IMR-90 (cell line): Measurements from ENCODE around the gene KLHDC1. TPM values are rescaled to one million over a fixed set of nuclear protein-coding genes. Genes with fewer than 3 reads are reported as not detected.

Experiments
- ATAC-seq: fragments of 200-7000 bp; cut with Tn5 transposase; 2 replicates; pipeline ENCODE4 v1.9.1; 2020; ENCODE audit warnings: low read depth, mild to moderate bottlenecking, moderate library complexity
- BruUV-seq: library from RNA; stranded (reverse); fragments of 400-500 nt; replicated peaks from 2 replicates; lab custom pipeline; 2021; lab: Mats Ljungman, UMichigan
- CTCF ChIA-PET: fragments of 300-600 bp; formaldehyde crosslinking; extraction: SDS; loops from one replicate; lab custom pipeline; 2021; ENCODE audit warnings: antibody characterized with exemption; lab: Yijun Ruan, JAX
- POLR2A ChIA-PET: fragments of 300-600 bp; sonication (Branson Sonifier 250); formaldehyde crosslinking; loops from one replicate; lab custom pipeline; 2022; ENCODE audit warnings: antibody characterized with exemption; ENCODE audit not compliant: unreplicated experiment; lab: Charles Lee
- DNase-seq: peaks from one replicate; pipeline ENCODE4 v3.0.0; 2013
- H2AFZ ChIP-seq: replicated peaks from 2 replicates; pipeline ENCODE3; 2013; ENCODE audit warnings: low read length, mild to moderate bottlenecking; ENCODE audit not compliant: poor library complexity
- H2AK5ac ChIP-seq: 2 replicates; pipeline ENCODE4 v1.6.1; 2013; ENCODE audit warnings: low read depth, low read length, inconsistent platforms
- H2AK9ac ChIP-seq: replicated peaks from 2 replicates; pipeline ENCODE3; 2013; ENCODE audit warnings: mild to moderate bottlenecking, low read depth, low read length, moderate library complexity; ENCODE audit not compliant: poor library complexity
- H2BK120ac ChIP-seq: 2 replicates; pipeline ENCODE4 v1.6.1; 2013; ENCODE audit warnings: low read depth, low read length, inconsistent platforms
- H2BK15ac ChIP-seq: 3 replicates; pipeline ENCODE4 v1.6.1; 2013; ENCODE audit warnings: low read depth, low read length, inconsistent platforms
- H2BK20ac ChIP-seq: 2 replicates; pipeline ENCODE4 v1.6.1; 2013; ENCODE audit warnings: low read depth, mild to moderate bottlenecking, inconsistent platforms, low read length, moderate library complexity
- H2BK5ac ChIP-seq: 2 replicates; pipeline ENCODE4 v1.6.1; 2013; ENCODE audit warnings: mild to moderate bottlenecking, low read depth, low read length, inconsistent platforms; ENCODE audit not compliant: poor library complexity, severe bottlenecking
- H3K14ac ChIP-seq: replicated peaks from 2 replicates; pipeline ENCODE4 v1.6.1; 2013; ENCODE audit warnings: low read depth, low read length, inconsistent platforms
- H3K18ac ChIP-seq: 2 replicates; pipeline ENCODE4 v1.6.1; 2013; ENCODE audit warnings: low read depth, low read length, control low read depth
- H3K23ac ChIP-seq: 2 replicates; pipeline ENCODE4 v1.6.1; 2013; ENCODE audit warnings: low read depth, low read length, inconsistent platforms
- H3K27ac ChIP-seq: 2 replicates; pipeline ENCODE4 v1.5.1; 2013; ENCODE audit warnings: mild to moderate bottlenecking, control low read depth, low read length; ENCODE audit not compliant: insufficient read depth
- H3K27me3 ChIP-seq: 2 replicates; pipeline ENCODE4 v1.6.1; 2013; ENCODE audit warnings: low read length; ENCODE audit not compliant: control insufficient read depth, insufficient read depth
- H3K36me3 ChIP-seq: 2 replicates; pipeline ENCODE4 v1.6.1; 2013; ENCODE audit warnings: low read length, mixed read lengths; ENCODE audit not compliant: control insufficient read depth, insufficient read depth
- H3K4ac ChIP-seq: 2 replicates; pipeline ENCODE4 v1.6.1; 2013; ENCODE audit warnings: low read depth, low read length, inconsistent platforms
- H3K4me1 ChIP-seq: 2 replicates; pipeline ENCODE4 v1.6.1; 2013; ENCODE audit warnings: low read length, mixed read lengths; ENCODE audit not compliant: control insufficient read depth, insufficient read depth
- H3K4me2 ChIP-seq: 2 replicates; pipeline ENCODE4 v1.6.1; 2013; ENCODE audit warnings: low read depth, mild to moderate bottlenecking, control low read depth, low read length, moderate library complexity
- H3K4me3 ChIP-seq: 2 replicates; pipeline ENCODE4 v1.5.1; 2013; ENCODE audit warnings: low read depth, mild to moderate bottlenecking, control low read depth, low read length, moderate library complexity; ENCODE audit not compliant: insufficient read depth
- H3K56ac ChIP-seq: 2 replicates; pipeline ENCODE4 v1.6.1; 2013; ENCODE audit warnings: low read length, inconsistent platforms; ENCODE audit not compliant: insufficient read depth; ENCODE audit errors: extremely low read depth
- H3K79me1 ChIP-seq, 2 experiments: 2 replicates each; pipeline ENCODE4 v1.6.1; 2013; ENCODE audit warnings: low read length in 2 of 2, inconsistent platforms in 1 of 2, low read depth in 1 of 2
- H3K9ac ChIP-seq: 2 replicates; pipeline ENCODE4 v1.6.1; 2013; ENCODE audit warnings: low read depth, low read length, control low read depth
- H3K9me1 ChIP-seq: 2 replicates; pipeline ENCODE4 v1.6.1; 2013; ENCODE audit warnings: low read length, inconsistent platforms; ENCODE audit not compliant: insufficient read depth
- H3K9me3 ChIP-seq: 2 replicates; pipeline ENCODE4 v1.6.1; 2013; ENCODE audit warnings: low read length; ENCODE audit not compliant: control insufficient read depth, insufficient read depth
- H4K20me1 ChIP-seq: 2 replicates; pipeline ENCODE4 v1.6.1; 2013; ENCODE audit warnings: low read length, inconsistent platforms; ENCODE audit not compliant: insufficient read depth
- H4K5ac ChIP-seq: 2 replicates; pipeline ENCODE4 v1.6.1; 2013; ENCODE audit warnings: mild to moderate bottlenecking, low read depth, low read length, control low read depth
- H4K8ac ChIP-seq, 2 experiments: 2 replicates each; pipeline ENCODE4 v1.6.1; 2013; ENCODE audit warnings: low read depth in 2 of 2, low read length in 2 of 2, control low read depth in 1 of 2, inconsistent platforms in 1 of 2
- H4K91ac ChIP-seq: 2 replicates; pipeline ENCODE4 v1.6.1; 2013; ENCODE audit warnings: low read depth, low read length, inconsistent platforms; ENCODE audit not compliant: insufficient read depth
- CEBPB ChIP-seq: IDR thresholded peaks from 2 replicates; pipeline ENCODE4 v1.6.1; 2012; ENCODE audit warnings: low read depth, low read length, improper control_type of control experiment
- CTCF ChIP-seq: conservative IDR thresholded peaks from 2 replicates; pipeline ENCODE4 v1.5.1; 2012; ENCODE audit warnings: mild to moderate bottlenecking, low read depth, low read length, improper control_type of control experiment
- MAZ ChIP-seq: IDR thresholded peaks from 2 replicates; pipeline ENCODE4 v1.6.1; 2012; ENCODE audit warnings: low read depth, mild to moderate bottlenecking, low read length, improper control_type of control experiment, moderate library complexity, borderline replicate concordance
- MXI1 ChIP-seq: IDR thresholded peaks from 2 replicates; pipeline ENCODE4 v1.6.1; 2012; ENCODE audit warnings: low read depth, mild to moderate bottlenecking, low read length, moderate library complexity, borderline replicate concordance
- POLR2A ChIP-seq: IDR thresholded peaks from 2 replicates; pipeline ENCODE4 v1.6.1; 2012; ENCODE audit warnings: mild to moderate bottlenecking, low read depth, low read length
- RAD21 ChIP-seq: IDR thresholded peaks from 2 replicates; pipeline ENCODE4 v1.6.1; 2012; ENCODE audit warnings: low read length, improper control_type of control experiment
- RCOR1 ChIP-seq: IDR thresholded peaks from 2 replicates; pipeline ENCODE4 v1.6.1; 2012; ENCODE audit warnings: mild to moderate bottlenecking, low read length, improper control_type of control experiment; ENCODE audit not compliant: insufficient replicate concordance
- SMC3 ChIP-seq: fragments of 150-350 bp; IDR thresholded peaks from 2 replicates; pipeline ENCODE4 v1.6.1; 2016; ENCODE audit warnings: low read depth, mild to moderate bottlenecking, antibody characterized with exemption, low read length, moderate library complexity
- USF2 ChIP-seq: fragments of 150-350 bp; IDR thresholded peaks from 2 replicates; pipeline ENCODE4 v1.6.1; 2017; ENCODE audit warnings: mild to moderate bottlenecking, antibody characterized with exemption, low read length, low read depth
- WGBS, 2 experiments: methylation state at CpG; one replicate each; pipeline versions ENCODE4 v1.1.5 to v1.1.7; 2013; ENCODE audit warnings: missing lambda C conversion rate in 2 of 2; ENCODE audit not compliant: insufficient read length in 1 of 2; ENCODE audit errors: extremely low coverage in 2 of 2; 5-methylcytosine and 5-hydroxymethylcytosine counted together
- dilution Hi-C: fragments of 300-500 bp; cut with HindIII; formaldehyde crosslinking; loops from one replicate; pipeline ENCODE4 v1.14.3; 2018; ENCODE audit warnings: low sequenced_read_pairs; ENCODE audit not compliant: unreplicated experiment
- in situ Hi-C: fragments of 300-500 bp; cut with MboI; formaldehyde crosslinking; loops from 3 replicates; pipeline ENCODE4 v1.14.3; 2019; ENCODE audit warnings: low sequenced_read_pairs, inconsistent platforms, mixed read lengths
- intact Hi-C: fragments of 100-400 bp; cut with micrococcal nuclease; formaldehyde crosslinking; loops from 2 replicates; pipeline ENCODE4 v1.10.0; 2022
- polyA plus RNA-seq, 3 experiments: library from polyadenylated mRNA; depleted of rRNA; stranded (reverse); fragments of >200 nt; gene quantifications; 2 replicates each; pipeline ENCODE4 v1.2.3, GENCODE V29; 2012; ENCODE audit warnings: low replicate concordance in 1 of 3
- total RNA-seq: library from RNA; depleted of rRNA; stranded (reverse); fragments of >200 nt; gene quantifications from 2 replicates; pipeline ENCODE4 v1.2.3, GENCODE V29; 2012

The KLHDC1 gene
- total and polyA plus RNA-seq, 2 of the 4 experiments (the other 2 are of a cell fraction) = 0.51 to 0.90 TPM

GRCh38 chr14:49786315-49786714 lies 93.4 kb downstream of the KLHDC1 start:
- Histone ChIP-seq H3K79me1 (peaks cover 0 to 14% of the 10 kb centered on the region in 2 experiments), H2AFZ (no peak overlapping the region), H3K56ac (no peak overlapping the region), H3K9me1 (no peaks in the 10 kb centered on the region), H3K27ac (no peak overlapping the region), H4K5ac (no peak overlapping the region), H3K18ac (no peak overlapping the region), H3K23ac (no peak overlapping the region), H4K91ac (no peak overlapping the region), H4K20me1 (no peaks in the 10 kb centered on the region), H3K9me3 (no peaks in the 10 kb centered on the region), H3K14ac (no peak overlapping the region), H3K4me1 (no peaks in the 10 kb centered on the region), H3K9ac (no peak overlapping the region), H2AK9ac (no peak overlapping the region), H3K36me3 (peaks cover 47% of the 10 kb centered on the region), H3K4me2 (no peak overlapping the region), H3K27me3 (no peaks in the 10 kb centered on the region), H3K4ac (no peak overlapping the region), H3K4me3 (no peak overlapping the region), H2BK20ac (no peak overlapping the region), H2BK120ac (no peak overlapping the region), H2BK15ac (no peak overlapping the region), H2BK5ac (no peak overlapping the region), H2AK5ac (no peak overlapping the region), H4K8ac (no peak overlapping the region)
- no TSS peak for BruUV-seq
- ChIA-PET POLR2A (no interaction called here), CTCF (no interaction called here)
- ATAC-seq (no peak), DNase-seq (no peak)
- no CpG with 5 or more reads among the region's 2 CpGs for WGBS, 2 experiments
- dilution Hi-C loops = no loop called here
- in situ Hi-C loops = no loop called here
- intact Hi-C loops = no loop called here
- TF ChIP-seq USF2 = no peak
- no peak for TF ChIP-seq CTCF
- TF ChIP-seq RCOR1 = no peak
- TF ChIP-seq SMC3 = no peak
- no peak for TF ChIP-seq MAZ
- TF ChIP-seq MXI1 = no peak
- no peak for TF ChIP-seq RAD21
- TF ChIP-seq CEBPB = no peak
- TF ChIP-seq POLR2A = no peak
